Endothelial cell (in vitro differentiated cells): ENCODE measurements around the gene OSBPL8. TPM values are rescaled to one million over a fixed set of nuclear protein-coding genes. Genes with fewer than 3 reads are reported as not detected.
"Not testable (repeated sequence)": the region's sequence is repeated elsewhere in the genome, so short reads cannot be mapped to it uniquely, and the experiment has no call there.

ENCODE experiments used
- DNase-seq: peaks from one replicate; pipeline ENCODE4 v3.0.0; 2021; ENCODE audit warnings: low spot score
- H3K27ac Mint-ChIP-seq: one replicate; pipeline ENCODE4 v1.8.0; 2021; ENCODE audit warnings: mixed read lengths, inconsistent platforms; ENCODE audit not compliant: unreplicated experiment
- H3K27me3 Mint-ChIP-seq: one replicate; pipeline ENCODE4 v1.8.0; 2021; ENCODE audit warnings: mild to moderate bottlenecking, moderate library complexity, mixed read lengths, inconsistent platforms; ENCODE audit not compliant: unreplicated experiment
- H3K36me3 Mint-ChIP-seq: one replicate; pipeline ENCODE4 v1.8.0; 2021; ENCODE audit warnings: mild to moderate bottlenecking, low read depth, mixed read lengths, inconsistent platforms; ENCODE audit not compliant: unreplicated experiment
- H3K4me1 Mint-ChIP-seq: one replicate; pipeline ENCODE4 v1.8.0; 2021; ENCODE audit warnings: mild to moderate bottlenecking, mixed read lengths, inconsistent platforms; ENCODE audit not compliant: unreplicated experiment
- H3K4me3 Mint-ChIP-seq: one replicate; pipeline ENCODE4 v1.8.0; 2021; ENCODE audit warnings: mild to moderate bottlenecking, mixed read lengths, inconsistent platforms; ENCODE audit not compliant: unreplicated experiment
- H3K9me3 Mint-ChIP-seq: one replicate; pipeline ENCODE4 v1.8.0; 2021; ENCODE audit warnings: mixed read lengths, inconsistent platforms; ENCODE audit not compliant: unreplicated experiment
- CTCF ChIP-seq: fragments of 200-600 bp; sonication (generic); IDR thresholded peaks from one replicate; pipeline ENCODE4 v1.5.0; 2021; ENCODE audit warnings: antibody characterized with exemption; ENCODE audit not compliant: unreplicated experiment
- total RNA-seq: library from RNA; stranded (reverse); fragmentation: NEBNext Ultra II Directional; extraction: Animal tissue kit (Norgen Biotek cat#: 25700); gene quantifications from one replicate; pipeline ENCODE4 v1.2.1, GENCODE V29; 2021; ENCODE audit not compliant: unreplicated experiment

Gene OSBPL8
- total RNA-seq, 1 donor from 2014 or later = 82.3 TPM

- peaks cover 30% of the 10 kb centered on the region for H3K36me3 Mint-ChIP-seq
Observed at GRCh38 chr12:76520348-76520747, 39.2 kb downstream of the OSBPL8 start.

GRCh38 chr12:76519538-76519937 lies 40.0 kb downstream of the OSBPL8 start:
- Mint-ChIP-seq H3K9me3 (no peaks in the 10 kb centered on the region), H3K27ac (no peak overlapping the region), H3K4me1 (peaks cover 3% of the 10 kb centered on the region), H3K27me3 (no peaks in the 10 kb centered on the region), H3K4me3 (no peak overlapping the region), H3K36me3 (peaks cover 34% of the 10 kb centered on the region)
- no peak for DNase-seq
- TF ChIP-seq CTCF = no peak

More at GRCh38 chr12:76520348-76520747, 39.2 kb downstream of the OSBPL8 start:
- H3K9me3 Mint-ChIP-seq = no peaks in the 10 kb centered on the region
- peaks cover 3% of the 10 kb centered on the region for H3K4me1 Mint-ChIP-seq
- no peaks in the 10 kb centered on the region for H3K27me3 Mint-ChIP-seq
- TF ChIP-seq CTCF = no peak
- H3K4me3 Mint-ChIP-seq = no peak overlapping the region
- no peak for DNase-seq
- no peak overlapping the region for H3K27ac Mint-ChIP-seq

GRCh38 chr12:76518699-76519098 lies 40.9 kb downstream of the OSBPL8 start:
- H3K4me3 Mint-ChIP-seq = no peak overlapping the region
- H3K4me1 Mint-ChIP-seq = peaks cover 3% of the 10 kb centered on the region
- H3K27me3 Mint-ChIP-seq = peaks cover 1% of the 10 kb centered on the region
- H3K36me3 Mint-ChIP-seq = peaks cover 37% of the 10 kb centered on the region
- no peak for TF ChIP-seq CTCF
- DNase-seq = no peak
- no peaks in the 10 kb centered on the region for H3K9me3 Mint-ChIP-seq
- no peak overlapping the region for H3K27ac Mint-ChIP-seq

- peaks cover 3% of the 10 kb centered on the region for H3K4me1 Mint-ChIP-seq
- no peaks in the 10 kb centered on the region for H3K9me3 Mint-ChIP-seq
- H3K27ac Mint-ChIP-seq = no peak overlapping the region
- TF ChIP-seq CTCF = no peak
- peaks cover 1% of the 10 kb centered on the region for H3K27me3 Mint-ChIP-seq
- no peak for DNase-seq
- H3K36me3 Mint-ChIP-seq = peaks cover 34% of the 10 kb centered on the region
- H3K4me3 Mint-ChIP-seq = no peak overlapping the region
Observed at GRCh38 chr12:76515271-76515670, 44.3 kb downstream of the OSBPL8 start.

GRCh38 chr12:76511116-76511716 lies 48.4 kb downstream of the OSBPL8 start:
- not testable (repeated sequence) for H3K4me3 Mint-ChIP-seq
- H3K36me3 Mint-ChIP-seq = peaks cover 17% of the 10 kb centered on the region

More at GRCh38 chr12:76511116-76511716, 48.4 kb downstream of the OSBPL8 start:
- not testable (repeated sequence) for DNase-seq, H3K9me3 Mint-ChIP-seq, H3K27me3 Mint-ChIP-seq, H3K27ac Mint-ChIP-seq, H3K4me1 Mint-ChIP-seq
